ENCODE measurements around the gene ANK2.

Gene ANK2

DNA sequence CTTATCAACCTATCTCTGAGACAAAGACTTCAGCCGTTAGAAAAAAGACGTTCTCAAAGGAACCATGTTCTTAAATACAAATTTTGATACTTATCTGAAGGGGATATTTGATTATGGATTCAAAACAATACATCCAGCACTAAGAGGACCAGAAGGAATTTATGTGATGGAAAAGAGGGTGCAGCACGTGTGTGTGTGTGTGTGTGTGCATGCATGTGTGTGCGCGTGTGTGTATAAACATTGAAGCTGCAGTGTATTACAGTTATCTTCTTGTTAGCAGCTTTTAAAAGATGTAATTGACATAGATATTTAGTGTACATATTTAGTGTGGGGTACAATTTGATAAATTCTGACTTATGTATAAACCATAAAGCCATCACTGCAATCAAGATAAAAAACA, 44.9 kb downstream of the ANK2 start:
- H3K27me3 ChIP-seq = no peaks in the 10 kb centered on the region

DNA sequence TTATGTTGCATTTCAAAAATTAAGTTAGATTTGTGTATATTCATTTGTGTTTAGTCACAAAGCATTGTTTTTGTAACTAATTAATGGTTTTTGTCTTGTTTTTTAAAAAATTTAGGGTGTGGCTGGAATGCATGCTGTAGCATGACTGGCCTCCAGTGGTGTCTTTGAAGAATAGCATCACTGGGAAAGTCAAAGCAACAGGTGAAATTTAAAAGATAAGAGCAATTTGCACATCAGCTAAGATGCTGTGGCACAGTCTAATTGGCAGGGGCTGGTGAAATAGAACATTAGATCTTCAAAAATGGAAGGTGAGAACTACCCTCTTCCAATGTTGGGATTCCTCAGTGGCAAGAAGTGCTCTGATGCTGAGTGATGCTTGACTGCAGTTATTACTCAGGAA, 45.3 kb downstream of the ANK2 start:
- Histone ChIP-seq H3K4me3 (ENCODE audit: low read depth in 1 of 2, low read length in 1 of 2) (no peak overlapping the region), H3K4me1 (ENCODE audit: control insufficient read depth in 1 of 2, insufficient read depth in 1 of 2, low read depth in 1 of 2, low read length in 1 of 2) (no peaks in the 10 kb centered on the region), H3K27ac (no peak overlapping the region), H3K9me3 (no peaks in the 10 kb centered on the region), H3K36me3 (no peaks in the 10 kb centered on the region), H3K27me3 (no peaks in the 10 kb centered on the region)
- TF ChIP-seq CTCF (IDR thresholded peaks at IDR 0.05) = no peak

More for the DNA sequence above, 44.9 kb downstream of the ANK2 start:
- H3K4me3 ChIP-seq (ENCODE audit: low read depth in 1 of 2, low read length in 1 of 2) = no peak overlapping the region
- TF ChIP-seq CTCF (IDR thresholded peaks at IDR 0.05) = no peak
- no peak overlapping the region for H3K27ac ChIP-seq
- H3K9me3 ChIP-seq = no peaks in the 10 kb centered on the region
- H3K4me1 ChIP-seq (ENCODE audit: control insufficient read depth in 1 of 2, insufficient read depth in 1 of 2, low read depth in 1 of 2, low read length in 1 of 2) = no peaks in the 10 kb centered on the region
- H3K36me3 ChIP-seq = no peaks in the 10 kb centered on the region

DNA sequence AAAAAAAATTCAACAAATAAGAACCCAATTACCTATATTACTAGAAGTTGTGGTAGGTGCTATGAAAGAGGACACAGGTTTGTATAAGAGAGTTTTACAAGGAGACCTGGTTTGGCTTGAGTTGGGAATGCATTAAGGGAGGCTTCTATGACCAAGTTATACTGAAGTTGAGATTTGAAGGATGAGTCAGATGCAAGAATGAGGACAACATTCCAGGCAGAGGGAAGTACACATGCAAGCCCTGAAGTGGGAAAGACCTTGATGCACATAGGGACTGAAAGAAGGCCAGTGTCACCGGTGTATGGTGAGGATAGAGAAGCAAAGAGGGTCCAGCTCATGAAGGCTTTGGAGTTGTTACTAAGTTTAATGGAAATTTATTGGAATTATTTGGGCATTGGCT, 52.2 kb downstream of the ANK2 start:
- no peaks in the 10 kb centered on the region for H3K9me3 ChIP-seq
- no peak overlapping the region for H3K4me3 ChIP-seq (ENCODE audit: low read depth in 1 of 2, low read length in 1 of 2)
- H3K27ac ChIP-seq = no peak overlapping the region
- H3K4me1 ChIP-seq (ENCODE audit: control insufficient read depth in 1 of 2, insufficient read depth in 1 of 2, low read depth in 1 of 2, low read length in 1 of 2) = no peaks in the 10 kb centered on the region
- H3K36me3 ChIP-seq = no peaks in the 10 kb centered on the region
- TF ChIP-seq CTCF (IDR thresholded peaks at IDR 0.05) = no peak
- no peaks in the 10 kb centered on the region for H3K27me3 ChIP-seq

DNA sequence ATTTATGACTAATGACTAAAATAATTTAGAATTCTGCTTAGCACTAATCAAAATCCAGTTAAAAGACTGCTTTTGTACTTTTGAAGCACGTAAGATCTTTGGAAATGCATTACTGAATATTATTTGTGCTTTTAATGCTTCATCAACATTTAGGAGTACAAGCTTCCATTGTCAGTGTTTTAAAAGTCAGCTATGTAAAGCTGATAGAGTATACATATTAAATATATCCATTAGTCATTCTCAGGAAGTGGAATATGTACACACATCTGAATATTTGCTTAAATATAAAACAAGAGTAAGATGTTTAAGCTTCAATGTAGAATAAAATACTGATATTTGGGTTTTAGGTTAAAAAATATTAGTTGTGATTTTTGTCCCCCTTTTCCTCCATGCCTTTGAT, 54.1 kb downstream of the ANK2 start:
- H3K4me3 ChIP-seq (ENCODE audit: low read depth in 1 of 2, low read length in 1 of 2) = no peak overlapping the region
- no peak overlapping the region for H3K27ac ChIP-seq
- H3K27me3 ChIP-seq = no peaks in the 10 kb centered on the region
- no peaks in the 10 kb centered on the region for H3K9me3 ChIP-seq
- TF ChIP-seq CTCF (IDR thresholded peaks at IDR 0.05) = no peak
- H3K4me1 ChIP-seq (ENCODE audit: control insufficient read depth in 1 of 2, insufficient read depth in 1 of 2, low read depth in 1 of 2, low read length in 1 of 2) = no peaks in the 10 kb centered on the region
- no peaks in the 10 kb centered on the region for H3K36me3 ChIP-seq

GRCh38 chr4:113106108-113106507, 56.7 kb downstream of the ANK2 start:
- H3K36me3 ChIP-seq = no peaks in the 10 kb centered on the region
- H3K4me1 ChIP-seq (ENCODE audit: control insufficient read depth in 1 of 2, insufficient read depth in 1 of 2, low read depth in 1 of 2, low read length in 1 of 2) = no peaks in the 10 kb centered on the region
- no peaks in the 10 kb centered on the region for H3K27me3 ChIP-seq
- TF ChIP-seq CTCF (IDR thresholded peaks at IDR 0.05) = no peak
- no peak overlapping the region for H3K4me3 ChIP-seq (ENCODE audit: low read depth in 1 of 2, low read length in 1 of 2)
- no peaks in the 10 kb centered on the region for H3K9me3 ChIP-seq
- no peak overlapping the region for H3K27ac ChIP-seq

GRCh38 chr4:113109106-113109718, 59.8 kb downstream of the ANK2 start:
- Histone ChIP-seq H3K4me1 (ENCODE audit: control insufficient read depth in 1 of 2, insufficient read depth in 1 of 2, low read depth in 1 of 2, low read length in 1 of 2) (no peaks in the 10 kb centered on the region), H3K4me3 (ENCODE audit: low read depth in 1 of 2, low read length in 1 of 2) (no peak overlapping the region), H3K9me3 (no peaks in the 10 kb centered on the region), H3K27ac (no peak overlapping the region), H3K27me3 (no peaks in the 10 kb centered on the region), H3K36me3 (no peaks in the 10 kb centered on the region)
- TF ChIP-seq CTCF (IDR thresholded peaks at IDR 0.05) = no peak
